HuH-7 (cell line): ENCODE data around the gene CEP128.

ENCODE experiments used
- DNase-seq: peaks from one replicate; pipeline ENCODE4 v3.0.0; 2011; ENCODE audit warnings: low spot score

CEP128 gene

GRCh38 chr14:80608563-80608962, 333.0 kb downstream of the CEP128 start:
- DNase-seq = no peak

GRCh38 chr14:80607430-80608190, 333.9 kb downstream of the CEP128 start:
- DNase-seq = no peak

GRCh38 chr14:80606347-80606772, 335.2 kb downstream of the CEP128 start:
- no peak for DNase-seq

- no peak for DNase-seq
Measured at GRCh38 chr14:80605536-80605935, 336.0 kb downstream of the CEP128 start.

- DNase-seq = no peak
Measured at GRCh38 chr14:80602946-80603345, 338.6 kb downstream of the CEP128 start.

- DNase-seq = no peak
Measured at GRCh38 chr14:80587096-80587724, 354.3 kb downstream of the CEP128 start.

- no peak for DNase-seq
Measured at GRCh38 chr14:80586131-80586530, 355.4 kb downstream of the CEP128 start.

GRCh38 chr14:80585506-80585835, 356.1 kb downstream of the CEP128 start:
- no peak for DNase-seq

GRCh38 chr14:80584744-80585505, 356.6 kb downstream of the CEP128 start:
- DNase-seq = no peak

- DNase-seq = no peak
Measured at GRCh38 chr14:80577599-80577998, 363.9 kb downstream of the CEP128 start.

GRCh38 chr14:80576401-80576800, 365.1 kb downstream of the CEP128 start:
- no peak for DNase-seq

- no peak for DNase-seq
Measured at GRCh38 chr14:80575763-80576162, 365.8 kb downstream of the CEP128 start.

GRCh38 chr14:80572666-80573065, 368.9 kb downstream of the CEP128 start:
- no peak for DNase-seq

- no peak for DNase-seq
Measured at GRCh38 chr14:80570930-80571298, 370.6 kb downstream of the CEP128 start.

GRCh38 chr14:80567905-80568536, 373.5 kb downstream of the CEP128 start:
- DNase-seq = no peak

- no peak for DNase-seq
Measured at GRCh38 chr14:80565001-80565400, 376.5 kb downstream of the CEP128 start.

GRCh38 chr14:80564051-80564450, 377.5 kb downstream of the CEP128 start:
- no peak for DNase-seq

- no peak for DNase-seq
Measured at GRCh38 chr14:80560800-80561657, 380.5 kb downstream of the CEP128 start.

- DNase-seq = no peak
Measured at GRCh38 chr14:80554139-80554538, 387.4 kb downstream of the CEP128 start.

- no peak for DNase-seq
Measured at GRCh38 chr14:80549141-80549540, 392.4 kb downstream of the CEP128 start.

- DNase-seq = no peak
Measured at GRCh38 chr14:80545935-80546854, 395.3 kb downstream of the CEP128 start.
